CD14-positive monocyte (primary cell): ENCODE results near the gene GATAD2A. TPM values are rescaled to one million over a fixed set of nuclear protein-coding genes. Genes with fewer than 3 reads are reported as not detected.

Experiments
- DNase-seq, 3 donors: peaks; one replicate each; pipeline ENCODE4 v3.0.0-alpha.2; 2011 to 2022
- H2AFZ ChIP-seq: 2 replicates; pipeline ENCODE4 v1.6.0; 2012; ENCODE audit warnings: mild to moderate bottlenecking, low read depth, low read length, inconsistent platforms; ENCODE audit not compliant: insufficient read depth, poor library complexity, severe bottlenecking
- H3K27ac ChIP-seq, 2 donors: 1 replicate in 1 of 2; 2 replicates in 1 of 2; pipeline ENCODE4 v1.5.1; 2012 to 2013; ENCODE audit warnings: low read length in 2 of 2, control low read depth in 1 of 2, inconsistent platforms in 1 of 2, low read depth in 1 of 2, mild to moderate bottlenecking in 1 of 2
- H3K27me3 ChIP-seq, 2 donors: one replicate each; pipeline versions ENCODE4 v1.6.0 to v1.6.1; 2011 to 2013; ENCODE audit warnings: low read length in 2 of 2; ENCODE audit not compliant: control insufficient read depth in 2 of 2, insufficient read depth in 2 of 2
- H3K36me3 ChIP-seq, 2 donors: replicated peaks in 1 of 2; 1 replicate in 1 of 2; 2 replicates in 1 of 2; pipeline versions ENCODE4 v1.5.1 to v1.6.1; 2012 to 2013; ENCODE audit warnings: low read length in 2 of 2, control low read depth in 1 of 2, inconsistent platforms in 1 of 2, mild to moderate bottlenecking in 1 of 2; ENCODE audit not compliant: insufficient read depth in 2 of 2, control insufficient read depth in 1 of 2
- H3K4me1 ChIP-seq, 2 donors: 1 replicate in 1 of 2; 2 replicates in 1 of 2; pipeline versions ENCODE4 v1.5.1 to v1.6.1; 2012 to 2013; ENCODE audit warnings: low read length in 2 of 2, control low read depth in 1 of 2, inconsistent platforms in 1 of 2, mild to moderate bottlenecking in 1 of 2, moderate library complexity in 1 of 2; ENCODE audit not compliant: insufficient read depth in 2 of 2, control insufficient read depth in 1 of 2
- H3K4me2 ChIP-seq: replicated peaks from 2 replicates; pipeline ENCODE3; 2012; ENCODE audit warnings: low read length, moderate library complexity, mild to moderate bottlenecking; ENCODE audit not compliant: poor library complexity, severe bottlenecking; ENCODE audit errors: extremely low read depth
- H3K4me3 ChIP-seq, 3 experiments: fragments of 200-600 bp in 1 of 3; sonication (generic) in 1 of 3; replicated peaks in 1 of 3; 1 replicate in 2 of 3; 2 replicates in 1 of 3; pipeline ENCODE4 v1.5.1; 2011 to 2013; ENCODE audit warnings: low read length in 3 of 3, mild to moderate bottlenecking in 3 of 3, control low read depth in 2 of 3, low read depth in 2 of 3, inconsistent platforms in 1 of 3, moderate library complexity in 1 of 3
- H3K79me2 ChIP-seq: 2 replicates; pipeline ENCODE4 v1.6.0; 2012; ENCODE audit warnings: mild to moderate bottlenecking, control low read depth, inconsistent platforms, low read length, moderate library complexity; ENCODE audit not compliant: insufficient read depth
- H3K9ac ChIP-seq: 2 replicates; pipeline ENCODE4 v1.6.0; 2017; ENCODE audit warnings: low read length, mild to moderate bottlenecking; ENCODE audit not compliant: insufficient read depth, poor library complexity, severe bottlenecking
- H3K9me3 ChIP-seq, 2 donors: replicated peaks in 1 of 2; 1 replicate in 1 of 2; 2 replicates in 1 of 2; pipeline versions ENCODE4 v1.5.1 to v1.6.1; 2012 to 2013; ENCODE audit warnings: low read length in 2 of 2, control low read depth in 1 of 2; ENCODE audit not compliant: control insufficient read depth in 1 of 2, insufficient read depth in 1 of 2
- H4K20me1 ChIP-seq: 2 replicates; pipeline ENCODE4 v1.6.0; 2012; ENCODE audit warnings: mild to moderate bottlenecking, low read length, control low read depth, moderate library complexity; ENCODE audit not compliant: insufficient read depth
- H3K27ac Mint-ChIP-seq, 7 donors: one replicate each; pipeline ENCODE4 v1.8.0; 2020; ENCODE audit warnings: mild to moderate bottlenecking in 7 of 7, mixed read lengths in 7 of 7, moderate library complexity in 6 of 7, inconsistent platforms in 2 of 7
- H3K27me3 Mint-ChIP-seq, 3 donors: one replicate each; pipeline ENCODE4 v1.8.0; 2021 to 2022; ENCODE audit warnings: low read depth in 3 of 3, mild to moderate bottlenecking in 3 of 3, mixed read lengths in 3 of 3, moderate library complexity in 3 of 3, inconsistent platforms in 1 of 3
- H3K36me3 Mint-ChIP-seq, 2 donors: one replicate each; pipeline ENCODE4 v1.8.0; 2020; ENCODE audit warnings: mixed read lengths in 2 of 2, inconsistent platforms in 1 of 2, mild to moderate bottlenecking in 1 of 2
- H3K4me1 Mint-ChIP-seq: one replicate; pipeline ENCODE4 v1.8.0; 2020; ENCODE audit warnings: mild to moderate bottlenecking, mixed read lengths
- H3K4me3 Mint-ChIP-seq, 2 donors: one replicate each; pipeline ENCODE4 v1.8.0; 2020; ENCODE audit warnings: mild to moderate bottlenecking in 2 of 2, mixed read lengths in 2 of 2, moderate library complexity in 1 of 2
- H3K9me3 Mint-ChIP-seq, 7 donors: one replicate each; pipeline ENCODE4 v1.8.0; 2020 to 2022; ENCODE audit warnings: mixed read lengths in 7 of 7, mild to moderate bottlenecking in 6 of 7, moderate library complexity in 6 of 7, inconsistent platforms in 2 of 7
- WGBS: methylation state at CpG from one replicate; pipeline ENCODE4 v1.1.5; 2013; ENCODE audit warnings: missing lambda C conversion rate; ENCODE audit not compliant: insufficient coverage; 5-methylcytosine and 5-hydroxymethylcytosine counted together
- intact Hi-C, 2 donors: fragments of 100-400 bp; cut with micrococcal nuclease; formaldehyde crosslinking; loops; one replicate each; pipeline versions ENCODE4 v1.15.0 to v1.15.1; 2023
- polyA plus RNA-seq, 3 donors: library from polyadenylated mRNA; depleted of rRNA in 1 of 3; unstranded in 2 of 3; stranded (reverse) in 1 of 3; fragments of 300-500 nt in 2 of 3; fragments of >200 nt in 1 of 3; fragmentation: Illumina TruSeq in 2 of 3; gene quantifications; 1 replicate in 2 of 3; 2 replicates in 1 of 3; pipeline ENCODE4 v1.2.3, GENCODE V29; 2012 to 2021
- TF ChIP-seq, protein P1 (sequence below): fragments of 200-600 bp; IDR thresholded peaks from one replicate; pipeline ENCODE4 v1.8.0; 2022; ENCODE audit warnings: antibody characterized with exemption, mild to moderate bottlenecking

GATAD2A gene
- polyA plus RNA-seq, 3 donors: 8.0 to 35.9 (median 8.7) TPM

DNA sequence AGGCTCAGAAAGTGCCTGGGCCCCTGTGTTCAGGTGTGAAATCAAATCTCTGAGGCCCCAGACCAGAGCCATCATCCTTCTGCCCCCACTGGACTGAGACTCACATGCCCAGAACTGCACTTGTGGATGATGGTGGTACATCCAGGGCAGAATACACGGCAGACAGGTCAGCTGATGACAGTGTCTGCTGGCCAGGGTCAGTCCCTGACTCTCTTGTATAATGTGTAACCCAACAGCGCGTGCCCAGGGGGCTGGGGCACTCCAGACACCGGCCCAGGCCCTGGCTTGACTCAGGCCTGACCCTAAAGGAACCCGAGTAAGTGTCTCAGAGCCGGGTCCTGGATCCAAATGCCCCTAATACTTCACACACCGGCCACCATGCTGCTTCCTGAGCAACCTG lies 37.4 kb upstream of the GATAD2A start:
- Histone ChIP-seq H3K4me3 (no peak overlapping the region), H3K4me1 (peaks cover 36 to 38% of the 10 kb centered on the region in 2 donors), H2AFZ (peak overlapping the region; percentile 23), H3K27ac (no peak overlapping the region), H3K9me3 (no peaks in the 10 kb centered on the region), H3K79me2 (no peaks in the 10 kb centered on the region), H3K4me2 (no peak overlapping the region), H4K20me1 (no peaks in the 10 kb centered on the region), H3K9ac (no peak overlapping the region), H3K36me3 (no peaks in the 10 kb centered on the region), H3K27me3 (no peaks in the 10 kb centered on the region)
- intact Hi-C loops: no loop called here
- Mint-ChIP-seq H3K27ac (peak overlapping the region in 1 of 7 donors; percentile 24), H3K4me1 (peaks cover 27% of the 10 kb centered on the region), H3K27me3 (peaks cover 0 to 3% (median 3%) of the 10 kb centered on the region in 3 donors), H3K9me3 (peaks cover 0 to 3% (median 0%) of the 10 kb centered on the region in 7 donors), H3K4me3 (no peak overlapping the region), H3K36me3 (no peaks in the 10 kb centered on the region)
- WGBS: 93% methylated on average over 7 of the region's 7 CpGs
- TF ChIP-seq, protein P1, sequence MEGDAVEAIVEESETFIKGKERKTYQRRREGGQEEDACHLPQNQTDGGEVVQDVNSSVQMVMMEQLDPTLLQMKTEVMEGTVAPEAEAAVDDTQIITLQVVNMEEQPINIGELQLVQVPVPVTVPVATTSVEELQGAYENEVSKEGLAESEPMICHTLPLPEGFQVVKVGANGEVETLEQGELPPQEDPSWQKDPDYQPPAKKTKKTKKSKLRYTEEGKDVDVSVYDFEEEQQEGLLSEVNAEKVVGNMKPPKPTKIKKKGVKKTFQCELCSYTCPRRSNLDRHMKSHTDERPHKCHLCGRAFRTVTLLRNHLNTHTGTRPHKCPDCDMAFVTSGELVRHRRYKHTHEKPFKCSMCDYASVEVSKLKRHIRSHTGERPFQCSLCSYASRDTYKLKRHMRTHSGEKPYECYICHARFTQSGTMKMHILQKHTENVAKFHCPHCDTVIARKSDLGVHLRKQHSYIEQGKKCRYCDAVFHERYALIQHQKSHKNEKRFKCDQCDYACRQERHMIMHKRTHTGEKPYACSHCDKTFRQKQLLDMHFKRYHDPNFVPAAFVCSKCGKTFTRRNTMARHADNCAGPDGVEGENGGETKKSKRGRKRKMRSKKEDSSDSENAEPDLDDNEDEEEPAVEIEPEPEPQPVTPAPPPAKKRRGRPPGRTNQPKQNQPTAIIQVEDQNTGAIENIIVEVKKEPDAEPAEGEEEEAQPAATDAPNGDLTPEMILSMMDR: no peak
- DNase-seq: no peak

DNA sequence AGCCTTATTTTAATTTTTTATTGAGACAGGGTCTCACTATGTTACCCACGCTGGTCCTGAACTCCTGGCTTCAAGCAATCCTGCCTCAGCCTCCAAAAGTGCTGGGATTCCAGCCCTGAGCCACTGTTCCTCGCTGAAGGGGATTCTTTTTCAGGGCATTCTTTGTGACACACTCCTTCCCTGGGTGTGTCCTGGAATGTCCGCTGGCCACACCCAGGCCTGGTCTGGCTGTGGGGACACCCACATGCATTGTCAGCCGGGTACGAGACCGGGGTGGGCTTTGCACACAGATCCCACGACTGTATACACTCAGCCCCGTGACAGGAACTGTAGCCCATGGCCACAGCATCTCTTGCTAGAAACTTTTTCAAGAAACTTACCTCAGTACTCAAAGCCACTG lies 34.4 kb upstream of the GATAD2A start:
- Histone ChIP-seq H4K20me1 (no peaks in the 10 kb centered on the region), H3K4me2 (no peak overlapping the region), H3K9ac (no peak overlapping the region), H3K27ac (no peak overlapping the region), H3K79me2 (no peaks in the 10 kb centered on the region), H3K4me3 (no peak overlapping the region), H3K36me3 (no peaks in the 10 kb centered on the region), H3K9me3 (no peaks in the 10 kb centered on the region), H3K4me1 (peaks cover 53 to 54% of the 10 kb centered on the region in 2 donors), H2AFZ (no peak overlapping the region), H3K27me3 (no peaks in the 10 kb centered on the region)
- peaks cover 37% of the 10 kb centered on the region for H3K4me1 Mint-ChIP-seq
- WGBS: 100% methylated on average over 8 of the region's 8 CpGs
- no peak overlapping the region for H3K4me3 Mint-ChIP-seq
- TF ChIP-seq, protein P1: no peak
- no peaks in the 10 kb centered on the region for H3K36me3 Mint-ChIP-seq
- H3K27me3 Mint-ChIP-seq: peaks cover 0 to 3% (median 3%) of the 10 kb centered on the region in 3 donors
- H3K27ac Mint-ChIP-seq: no peak overlapping the region
- H3K9me3 Mint-ChIP-seq: no peaks in the 10 kb centered on the region
- DNase-seq: no peak
- intact Hi-C loops: loop anchor here in 1 of 2 donors (5.0 kb wide), 1 partner anchor 36 kb away; the partner anchor contains the start of gene GATAD2A
